IMR-90 (cell line): ENCODE measurements around the gene ZMYM4. TPM values are rescaled to one million over a fixed set of nuclear protein-coding genes. Genes with fewer than 3 reads are reported as not detected.

ENCODE experiments used
- ATAC-seq: fragments of 200-7000 bp; cut with Tn5 transposase; 2 replicates; pipeline ENCODE4 v1.9.1; 2020; ENCODE audit warnings: low read depth, mild to moderate bottlenecking, moderate library complexity
- BruUV-seq: library from RNA; stranded (reverse); fragments of 400-500 nt; replicated peaks from 2 replicates; lab custom pipeline; 2021; lab: Mats Ljungman, UMichigan
- CTCF ChIA-PET: fragments of 300-600 bp; formaldehyde crosslinking; extraction: SDS; loops from one replicate; lab custom pipeline; 2021; ENCODE audit warnings: antibody characterized with exemption; lab: Yijun Ruan, JAX
- POLR2A ChIA-PET: fragments of 300-600 bp; sonication (Branson Sonifier 250); formaldehyde crosslinking; loops from one replicate; lab custom pipeline; 2022; ENCODE audit warnings: antibody characterized with exemption; ENCODE audit not compliant: unreplicated experiment; lab: Charles Lee
- DNase-seq: peaks from one replicate; pipeline ENCODE4 v3.0.0; 2013
- H2AFZ ChIP-seq: replicated peaks from 2 replicates; pipeline ENCODE3; 2013; ENCODE audit warnings: low read length, mild to moderate bottlenecking; ENCODE audit not compliant: poor library complexity
- H2AK5ac ChIP-seq: 2 replicates; pipeline ENCODE4 v1.6.1; 2013; ENCODE audit warnings: low read depth, low read length, inconsistent platforms
- H2AK9ac ChIP-seq: replicated peaks from 2 replicates; pipeline ENCODE3; 2013; ENCODE audit warnings: mild to moderate bottlenecking, low read depth, low read length, moderate library complexity; ENCODE audit not compliant: poor library complexity
- H2BK120ac ChIP-seq: 2 replicates; pipeline ENCODE4 v1.6.1; 2013; ENCODE audit warnings: low read depth, low read length, inconsistent platforms
- H2BK15ac ChIP-seq: 3 replicates; pipeline ENCODE4 v1.6.1; 2013; ENCODE audit warnings: low read depth, low read length, inconsistent platforms
- H2BK20ac ChIP-seq: 2 replicates; pipeline ENCODE4 v1.6.1; 2013; ENCODE audit warnings: low read depth, mild to moderate bottlenecking, inconsistent platforms, low read length, moderate library complexity
- H2BK5ac ChIP-seq: 2 replicates; pipeline ENCODE4 v1.6.1; 2013; ENCODE audit warnings: mild to moderate bottlenecking, low read depth, low read length, inconsistent platforms; ENCODE audit not compliant: poor library complexity, severe bottlenecking
- H3K14ac ChIP-seq: replicated peaks from 2 replicates; pipeline ENCODE4 v1.6.1; 2013; ENCODE audit warnings: low read depth, low read length, inconsistent platforms
- H3K18ac ChIP-seq: 2 replicates; pipeline ENCODE4 v1.6.1; 2013; ENCODE audit warnings: low read depth, low read length, control low read depth
- H3K23ac ChIP-seq: 2 replicates; pipeline ENCODE4 v1.6.1; 2013; ENCODE audit warnings: low read depth, low read length, inconsistent platforms
- H3K27ac ChIP-seq: 2 replicates; pipeline ENCODE4 v1.5.1; 2013; ENCODE audit warnings: mild to moderate bottlenecking, control low read depth, low read length; ENCODE audit not compliant: insufficient read depth
- H3K27me3 ChIP-seq: 2 replicates; pipeline ENCODE4 v1.6.1; 2013; ENCODE audit warnings: low read length; ENCODE audit not compliant: control insufficient read depth, insufficient read depth
- H3K36me3 ChIP-seq: 2 replicates; pipeline ENCODE4 v1.6.1; 2013; ENCODE audit warnings: low read length, mixed read lengths; ENCODE audit not compliant: control insufficient read depth, insufficient read depth
- H3K4ac ChIP-seq: 2 replicates; pipeline ENCODE4 v1.6.1; 2013; ENCODE audit warnings: low read depth, low read length, inconsistent platforms
- H3K4me1 ChIP-seq: 2 replicates; pipeline ENCODE4 v1.6.1; 2013; ENCODE audit warnings: low read length, mixed read lengths; ENCODE audit not compliant: control insufficient read depth, insufficient read depth
- H3K4me2 ChIP-seq: 2 replicates; pipeline ENCODE4 v1.6.1; 2013; ENCODE audit warnings: low read depth, mild to moderate bottlenecking, control low read depth, low read length, moderate library complexity
- H3K4me3 ChIP-seq: 2 replicates; pipeline ENCODE4 v1.5.1; 2013; ENCODE audit warnings: low read depth, mild to moderate bottlenecking, control low read depth, low read length, moderate library complexity; ENCODE audit not compliant: insufficient read depth
- H3K56ac ChIP-seq: 2 replicates; pipeline ENCODE4 v1.6.1; 2013; ENCODE audit warnings: low read length, inconsistent platforms; ENCODE audit not compliant: insufficient read depth; ENCODE audit errors: extremely low read depth
- H3K79me1 ChIP-seq, 2 experiments: 2 replicates each; pipeline ENCODE4 v1.6.1; 2013; ENCODE audit warnings: low read length in 2 of 2, inconsistent platforms in 1 of 2, low read depth in 1 of 2
- H3K9ac ChIP-seq: 2 replicates; pipeline ENCODE4 v1.6.1; 2013; ENCODE audit warnings: low read depth, low read length, control low read depth
- H3K9me1 ChIP-seq: 2 replicates; pipeline ENCODE4 v1.6.1; 2013; ENCODE audit warnings: low read length, inconsistent platforms; ENCODE audit not compliant: insufficient read depth
- H3K9me3 ChIP-seq: 2 replicates; pipeline ENCODE4 v1.6.1; 2013; ENCODE audit warnings: low read length; ENCODE audit not compliant: control insufficient read depth, insufficient read depth
- H4K20me1 ChIP-seq: 2 replicates; pipeline ENCODE4 v1.6.1; 2013; ENCODE audit warnings: low read length, inconsistent platforms; ENCODE audit not compliant: insufficient read depth
- H4K5ac ChIP-seq: 2 replicates; pipeline ENCODE4 v1.6.1; 2013; ENCODE audit warnings: mild to moderate bottlenecking, low read depth, low read length, control low read depth
- H4K8ac ChIP-seq, 2 experiments: 2 replicates each; pipeline ENCODE4 v1.6.1; 2013; ENCODE audit warnings: low read depth in 2 of 2, low read length in 2 of 2, control low read depth in 1 of 2, inconsistent platforms in 1 of 2
- H4K91ac ChIP-seq: 2 replicates; pipeline ENCODE4 v1.6.1; 2013; ENCODE audit warnings: low read depth, low read length, inconsistent platforms; ENCODE audit not compliant: insufficient read depth
- BHLHE40 ChIP-seq: fragments of 150-350 bp; IDR thresholded peaks from 2 replicates; pipeline ENCODE4 v1.6.1; 2016; ENCODE audit warnings: mild to moderate bottlenecking, low read depth, low read length
- CEBPB ChIP-seq: IDR thresholded peaks from 2 replicates; pipeline ENCODE4 v1.6.1; 2012; ENCODE audit warnings: low read depth, low read length, improper control_type of control experiment
- CHD1 ChIP-seq: IDR thresholded peaks from 2 replicates; pipeline ENCODE4 v1.6.1; 2012; ENCODE audit warnings: low read depth, low read length, improper control_type of control experiment
- CTCF ChIP-seq: conservative IDR thresholded peaks from 2 replicates; pipeline ENCODE4 v1.5.1; 2012; ENCODE audit warnings: mild to moderate bottlenecking, low read depth, low read length, improper control_type of control experiment
- FOS ChIP-seq: fragments of 150-350 bp; IDR thresholded peaks from 2 replicates; pipeline ENCODE4 v1.6.1; 2016; ENCODE audit warnings: low read depth, low read length
- MAFK ChIP-seq: IDR thresholded peaks from 2 replicates; pipeline ENCODE4 v1.6.1; 2012; ENCODE audit warnings: low read depth, low read length, improper control_type of control experiment
- MAZ ChIP-seq: IDR thresholded peaks from 2 replicates; pipeline ENCODE4 v1.6.1; 2012; ENCODE audit warnings: low read depth, mild to moderate bottlenecking, low read length, improper control_type of control experiment, moderate library complexity, borderline replicate concordance
- MXI1 ChIP-seq: IDR thresholded peaks from 2 replicates; pipeline ENCODE4 v1.6.1; 2012; ENCODE audit warnings: low read depth, mild to moderate bottlenecking, low read length, moderate library complexity, borderline replicate concordance
- NFE2L2 ChIP-seq: fragments of 150-350 bp; IDR thresholded peaks from 2 replicates; pipeline ENCODE4 v1.6.1; 2016; ENCODE audit warnings: low read depth, mild to moderate bottlenecking, low read length
- POLR2A ChIP-seq: IDR thresholded peaks from 2 replicates; pipeline ENCODE4 v1.6.1; 2012; ENCODE audit warnings: mild to moderate bottlenecking, low read depth, low read length
- RAD21 ChIP-seq: IDR thresholded peaks from 2 replicates; pipeline ENCODE4 v1.6.1; 2012; ENCODE audit warnings: low read length, improper control_type of control experiment
- RCOR1 ChIP-seq: IDR thresholded peaks from 2 replicates; pipeline ENCODE4 v1.6.1; 2012; ENCODE audit warnings: mild to moderate bottlenecking, low read length, improper control_type of control experiment; ENCODE audit not compliant: insufficient replicate concordance
- RFX5 ChIP-seq: IDR thresholded peaks from 2 replicates; pipeline ENCODE4 v1.8.0; 2012; ENCODE audit warnings: low read depth, mild to moderate bottlenecking, low read length, moderate library complexity
- SMC3 ChIP-seq: fragments of 150-350 bp; IDR thresholded peaks from 2 replicates; pipeline ENCODE4 v1.6.1; 2016; ENCODE audit warnings: low read depth, mild to moderate bottlenecking, antibody characterized with exemption, low read length, moderate library complexity
- USF2 ChIP-seq: fragments of 150-350 bp; IDR thresholded peaks from 2 replicates; pipeline ENCODE4 v1.6.1; 2017; ENCODE audit warnings: mild to moderate bottlenecking, antibody characterized with exemption, low read length, low read depth
- WGBS, 2 experiments: methylation state at CpG; one replicate each; pipeline versions ENCODE4 v1.1.5 to v1.1.7; 2013; ENCODE audit warnings: missing lambda C conversion rate in 2 of 2; ENCODE audit not compliant: insufficient read length in 1 of 2; ENCODE audit errors: extremely low coverage in 2 of 2; 5-methylcytosine and 5-hydroxymethylcytosine counted together
- dilution Hi-C: fragments of 300-500 bp; cut with HindIII; formaldehyde crosslinking; loops from one replicate; pipeline ENCODE4 v1.14.3; 2018; ENCODE audit warnings: low sequenced_read_pairs; ENCODE audit not compliant: unreplicated experiment
- in situ Hi-C: fragments of 300-500 bp; cut with MboI; formaldehyde crosslinking; loops from 3 replicates; pipeline ENCODE4 v1.14.3; 2019; ENCODE audit warnings: low sequenced_read_pairs, inconsistent platforms, mixed read lengths
- intact Hi-C: fragments of 100-400 bp; cut with micrococcal nuclease; formaldehyde crosslinking; loops from 2 replicates; pipeline ENCODE4 v1.10.0; 2022
- polyA plus RNA-seq, 3 experiments: library from polyadenylated mRNA; depleted of rRNA; stranded (reverse); fragments of >200 nt; gene quantifications; 2 replicates each; pipeline ENCODE4 v1.2.3, GENCODE V29; 2012; ENCODE audit warnings: low replicate concordance in 1 of 3
- total RNA-seq: library from RNA; depleted of rRNA; stranded (reverse); fragments of >200 nt; gene quantifications from 2 replicates; pipeline ENCODE4 v1.2.3, GENCODE V29; 2012
- TF ChIP-seq, protein P1 (sequence below): fragments of 150-350 bp; IDR thresholded peaks from 2 replicates; pipeline ENCODE4 v1.6.1; 2016; ENCODE audit warnings: low read depth, mild to moderate bottlenecking, low read length, moderate library complexity, borderline replicate concordance

The ZMYM4 gene
- total and polyA plus RNA-seq, 2 of the 4 experiments (the other 2 are of a cell fraction): 14.7 to 53.8 TPM

DNA sequence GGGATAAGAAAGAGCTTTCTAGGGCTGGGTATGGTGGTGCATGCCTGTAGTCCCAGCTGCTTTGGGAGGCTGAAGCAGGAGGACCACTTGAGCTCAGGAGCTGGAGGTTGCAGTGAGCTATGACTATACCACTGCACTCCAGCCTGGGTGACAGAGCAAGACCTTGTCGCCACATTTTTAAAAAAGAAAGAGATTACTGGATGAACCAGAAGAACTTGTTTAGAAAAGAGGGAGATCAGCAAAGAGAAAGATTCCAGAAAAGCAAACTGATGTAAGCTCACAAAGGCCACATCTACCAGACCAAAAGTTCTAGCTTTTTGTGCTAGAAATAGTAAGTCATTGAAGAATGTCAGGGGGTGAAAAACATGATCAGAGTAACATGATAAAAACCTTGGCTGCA, 171.1 kb downstream of the ZMYM4 start:
- Histone ChIP-seq H2AK5ac (no peak overlapping the region), H2BK120ac (no peak overlapping the region), H4K91ac (no peak overlapping the region), H2BK15ac (no peak overlapping the region), H3K79me1 (no peaks in the 10 kb centered on the region), H3K27me3 (no peaks in the 10 kb centered on the region), H3K9ac (no peak overlapping the region), H3K4me1 (no peaks in the 10 kb centered on the region), H3K4me2 (no peak overlapping the region), H3K23ac (no peak overlapping the region), H3K4me3 (no peak overlapping the region), H3K18ac (no peak overlapping the region), H3K56ac (no peak overlapping the region), H3K14ac (no peak overlapping the region), H4K20me1 (no peaks in the 10 kb centered on the region), H2BK20ac (no peak overlapping the region), H2BK5ac (no peak overlapping the region), H4K8ac (no peak overlapping the region), H4K5ac (no peak overlapping the region), H3K36me3 (peaks cover 67% of the 10 kb centered on the region), H3K9me3 (no peaks in the 10 kb centered on the region), H2AFZ (no peak overlapping the region), H3K9me1 (peaks cover 3% of the 10 kb centered on the region; the same call in 1 of the 2 replicates), H3K4ac (no peak overlapping the region), H2AK9ac (no peak overlapping the region), H3K27ac (no peak overlapping the region)
- POLR2A ChIA-PET: interaction anchor here (0.7 kb wide), 1 partner anchor 142 kb away, joined by 4 read pairs; no protein-coding TSS in a partner anchor
- in situ Hi-C loops: no loop called here
- ATAC-seq: no peak
- TF ChIP-seq SMC3 (no peak), CEBPB (no peak), MAFK (no peak), POLR2A (no peak), MXI1 (no peak), FOS (no peak), CTCF (no peak), RAD21 (no peak), BHLHE40 (no peak), MAZ (no peak), RFX5 (no peak), USF2 (no peak), CHD1 (no peak), RCOR1 (no peak), NFE2L2 (no peak)
- TF ChIP-seq, protein P1, sequence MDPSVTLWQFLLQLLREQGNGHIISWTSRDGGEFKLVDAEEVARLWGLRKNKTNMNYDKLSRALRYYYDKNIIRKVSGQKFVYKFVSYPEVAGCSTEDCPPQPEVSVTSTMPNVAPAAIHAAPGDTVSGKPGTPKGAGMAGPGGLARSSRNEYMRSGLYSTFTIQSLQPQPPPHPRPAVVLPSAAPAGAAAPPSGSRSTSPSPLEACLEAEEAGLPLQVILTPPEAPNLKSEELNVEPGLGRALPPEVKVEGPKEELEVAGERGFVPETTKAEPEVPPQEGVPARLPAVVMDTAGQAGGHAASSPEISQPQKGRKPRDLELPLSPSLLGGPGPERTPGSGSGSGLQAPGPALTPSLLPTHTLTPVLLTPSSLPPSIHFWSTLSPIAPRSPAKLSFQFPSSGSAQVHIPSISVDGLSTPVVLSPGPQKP: no peak
- intact Hi-C loops: no loop called here
- no TSS peak for BruUV-seq
- CTCF ChIA-PET: interaction anchor here (1.2 kb wide), 1 partner anchor 15 kb away, joined by 4 read pairs; no protein-coding TSS in a partner anchor
- WGBS, 2 experiments: no CpG with 5 or more reads among the region's 1 CpG
- dilution Hi-C loops: no loop called here
- no peak for DNase-seq
